K562 (cell line): Measurements from ENCODE around the gene GTF2I. TPM values are rescaled to one million over a fixed set of nuclear protein-coding genes. Genes with fewer than 3 reads are reported as not detected.

Experiments
- ATF6 ChIP-seq: sonication (generic); formaldehyde crosslinking; IDR thresholded peaks from 2 replicates; pipeline ENCODE4 v1.4.0; 2020; ENCODE audit warnings: mild to moderate bottlenecking, missing genetic modification reagents
- ATF7 ChIP-seq: fragments of 450-650 bp; IDR thresholded peaks from 2 replicates; pipeline ENCODE4 v1.7.1; 2014; ENCODE audit warnings: mild to moderate bottlenecking, moderate library complexity
- HDAC3 ChIP-seq: fragments of 450-650 bp; IDR thresholded peaks from 2 replicates; pipeline ENCODE4 v1.6.1; 2018; ENCODE audit warnings: borderline replicate concordance, mild to moderate bottlenecking, moderate library complexity; ENCODE audit not compliant: partially characterized antibody
- MAZ ChIP-seq, 2 experiments: fragments of 450-650 bp in 1 of 2; sonication (generic) in 1 of 2; formaldehyde crosslinking; IDR thresholded peaks in 1 of 2; conservative IDR thresholded peaks in 1 of 2; 2 replicates each; pipeline versions ENCODE4 v1.4.0 to v1.5.0; 2020; ENCODE audit warnings: mild to moderate bottlenecking in 1 of 2, missing genetic modification reagents in 1 of 2
- NONO ChIP-seq, 2 experiments: fragments of 200-400 bp in 1 of 2; fragments of 450-650 bp in 1 of 2; formaldehyde crosslinking in 1 of 2; IDR thresholded peaks; 2 replicates each; pipeline ENCODE4 v1.6.1; 2017; ENCODE audit warnings: low read depth in 2 of 2, mild to moderate bottlenecking in 2 of 2, moderate library complexity in 2 of 2, low read length in 1 of 2
- NR2C1 ChIP-seq, 2 experiments: fragments of 450-650 bp; IDR thresholded peaks; 2 replicates each; pipeline ENCODE4 v1.6.1; 2017; ENCODE audit warnings: mild to moderate bottlenecking in 2 of 2, antibody characterized with exemption in 1 of 2, inconsistent platforms in 1 of 2, missing compliant biosample characterization in 1 of 2, missing genetic modification characterization in 1 of 2
- PCBP1 ChIP-seq: fragments of 200-400 bp; formaldehyde crosslinking; IDR thresholded peaks from 2 replicates; pipeline ENCODE4 v1.6.1; 2018; ENCODE audit warnings: mild to moderate bottlenecking, low read depth, low read length; ENCODE audit not compliant: poor library complexity, severe bottlenecking
- PTBP1 ChIP-seq: fragments of 200-400 bp; formaldehyde crosslinking; IDR thresholded peaks from 2 replicates; pipeline ENCODE4 v1.6.1; 2017; ENCODE audit warnings: low read depth, low read length
- SMARCE1 ChIP-seq: fragments of 450-650 bp; IDR thresholded peaks from 2 replicates; pipeline ENCODE4 v1.7.1; 2016; ENCODE audit warnings: mild to moderate bottlenecking
- XRCC3 ChIP-seq: fragments of 450-650 bp; IDR thresholded peaks from 2 replicates; pipeline ENCODE4 v1.6.1; 2017; ENCODE audit warnings: mild to moderate bottlenecking, moderate library complexity
- ZNF23 ChIP-seq: fragments of 250-450 bp; sonication (Bioruptor Pico); IDR thresholded peaks from 2 replicates; pipeline ENCODE4 v1.4.0; 2020; ENCODE audit warnings: mild to moderate bottlenecking
- polyA plus RNA-seq, 8 experiments: library from polyadenylated mRNA; depleted of rRNA in 4 of 8; stranded (reverse) in 5 of 8; unstranded in 3 of 8; fragments of >200 nt; fragmentation: Nextera tagmentation in 2 of 8; fragmentation: Illumina TruSeq in 1 of 8; extraction: Ambion mirVana in 2 of 8; extraction: Trizol in 1 of 8; gene quantifications; 2 replicates each; pipeline versions ENCODE4 v1.2.1 to v1.2.3, GENCODE V29; 2011 to 2014; ENCODE audit warnings: inconsistent platforms in 1 of 8, missing spikeins in 1 of 8
- total RNA-seq, 7 experiments: library from RNA; depleted of rRNA in 6 of 7; stranded (reverse); fragments of >200 nt in 6 of 7; fragmentation: Illumina TruSeq in 2 of 7; extraction: Trizol in 2 of 7; gene quantifications; 2 replicates each; pipeline versions ENCODE4 v1.2.1 to v1.2.3, GENCODE V29; 2011 to 2021; ENCODE audit warnings: low replicate concordance in 1 of 7
- TF ChIP-seq, protein P1 (sequence below): fragments of 250-450 bp; sonication (Bioruptor Pico); IDR thresholded peaks from 2 replicates; pipeline ENCODE4 v1.5.0; 2020; ENCODE audit warnings: mild to moderate bottlenecking
- TF ChIP-seq, protein P2 (sequence below), 3 experiments: IDR thresholded peaks in 2 of 3; conservative IDR thresholded peaks in 1 of 3; 2 replicates each; pipeline ENCODE4 v1.5.1; 2011 to 2012; ENCODE audit warnings: low read length in 3 of 3, mild to moderate bottlenecking in 3 of 3, control low read depth in 2 of 3, improper control_type of control experiment in 1 of 3, inconsistent platforms in 1 of 3, low read depth in 1 of 3, mixed read lengths in 1 of 3, moderate library complexity in 1 of 3; ENCODE audit not compliant: insufficient read depth in 2 of 3

Gene GTF2I
- total and polyA plus RNA-seq, 9 of the 15 experiments (the other 6 are each of a cell fraction or from before 2014, with no cell fraction given), result 8.4 to 161 (median 90.0) TPM

- TF ChIP-seq XRCC3 (no peak), HDAC3 (no peak), SMARCE1 (no peak), ZNF23 (CRISPR knock-in tag) (no peak), ATF7 (no peak), NONO (IDR thresholded peaks at IDR 0.05; ENCODE audit: low read depth in 2 of 2, low read length in 1 of 2) (peak; percentile 58 to 63), MAZ (CRISPR knock-in tag; conservative IDR thresholded peaks at IDR 0.05 in 1 of 2, IDR thresholded peaks at IDR 0.05 in 1 of 2) (peak; percentile 9 to 61; a peak in 1 of 4 replicates), PCBP1 (peak; percentile 19), NR2C1 (IDR thresholded peaks at IDR 0.05) (no peak), NR2C1 (tag; IDR thresholded peaks at IDR 0.05) (no peak), PTBP1 (0 out of 2 replicates have a peak, but pooled peaks have one; percentile 3), ATF6 (CRISPR knock-in tag) (0 out of 2 replicates have a peak, but pooled peaks have one; percentile 38)
- TF ChIP-seq, protein P1, sequence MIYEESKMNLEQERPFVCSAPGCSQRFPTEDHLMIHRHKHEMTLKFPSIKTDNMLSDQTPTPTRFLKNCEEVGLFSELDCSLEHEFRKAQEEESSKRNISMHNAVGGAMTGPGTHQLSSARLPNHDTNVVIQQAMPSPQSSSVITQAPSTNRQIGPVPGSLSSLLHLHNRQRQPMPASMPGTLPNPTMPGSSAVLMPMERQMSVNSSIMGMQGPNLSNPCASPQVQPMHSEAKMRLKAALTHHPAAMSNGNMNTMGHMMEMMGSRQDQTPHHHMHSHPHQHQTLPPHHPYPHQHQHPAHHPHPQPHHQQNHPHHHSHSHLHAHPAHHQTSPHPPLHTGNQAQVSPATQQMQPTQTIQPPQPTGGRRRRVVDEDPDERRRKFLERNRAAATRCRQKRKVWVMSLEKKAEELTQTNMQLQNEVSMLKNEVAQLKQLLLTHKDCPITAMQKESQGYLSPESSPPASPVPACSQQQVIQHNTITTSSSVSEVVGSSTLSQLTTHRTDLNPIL (CRISPR knock-in tag), result no peak
- TF ChIP-seq, protein P2, sequence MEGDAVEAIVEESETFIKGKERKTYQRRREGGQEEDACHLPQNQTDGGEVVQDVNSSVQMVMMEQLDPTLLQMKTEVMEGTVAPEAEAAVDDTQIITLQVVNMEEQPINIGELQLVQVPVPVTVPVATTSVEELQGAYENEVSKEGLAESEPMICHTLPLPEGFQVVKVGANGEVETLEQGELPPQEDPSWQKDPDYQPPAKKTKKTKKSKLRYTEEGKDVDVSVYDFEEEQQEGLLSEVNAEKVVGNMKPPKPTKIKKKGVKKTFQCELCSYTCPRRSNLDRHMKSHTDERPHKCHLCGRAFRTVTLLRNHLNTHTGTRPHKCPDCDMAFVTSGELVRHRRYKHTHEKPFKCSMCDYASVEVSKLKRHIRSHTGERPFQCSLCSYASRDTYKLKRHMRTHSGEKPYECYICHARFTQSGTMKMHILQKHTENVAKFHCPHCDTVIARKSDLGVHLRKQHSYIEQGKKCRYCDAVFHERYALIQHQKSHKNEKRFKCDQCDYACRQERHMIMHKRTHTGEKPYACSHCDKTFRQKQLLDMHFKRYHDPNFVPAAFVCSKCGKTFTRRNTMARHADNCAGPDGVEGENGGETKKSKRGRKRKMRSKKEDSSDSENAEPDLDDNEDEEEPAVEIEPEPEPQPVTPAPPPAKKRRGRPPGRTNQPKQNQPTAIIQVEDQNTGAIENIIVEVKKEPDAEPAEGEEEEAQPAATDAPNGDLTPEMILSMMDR (IDR thresholded peaks at IDR 0.05 in 2 of 3, conservative IDR thresholded peaks at IDR 0.05 in 1 of 3; ENCODE audit: insufficient read depth in 2 of 3, low read depth in 1 of 3, low read length in 3 of 3), result peak in 1 of 3 experiments; percentile 6; a peak in 1 of 6 replicates
Observed at GRCh38 chr7:74657692-74658177, at the start of gene GTF2I (continued).
